ENCODE measurements around the gene ADRA2B.
"Not testable (repeated sequence)": the region's sequence is repeated elsewhere in the genome, so short reads cannot be mapped to it uniquely, and the experiment has no call there.

- TF ChIP-seq EZH2phosphoT487 (IDR thresholded peaks at IDR 0.05; ENCODE audit: borderline replicate concordance) = not testable (repeated sequence)
- TF ChIP-seq, protein P1, sequence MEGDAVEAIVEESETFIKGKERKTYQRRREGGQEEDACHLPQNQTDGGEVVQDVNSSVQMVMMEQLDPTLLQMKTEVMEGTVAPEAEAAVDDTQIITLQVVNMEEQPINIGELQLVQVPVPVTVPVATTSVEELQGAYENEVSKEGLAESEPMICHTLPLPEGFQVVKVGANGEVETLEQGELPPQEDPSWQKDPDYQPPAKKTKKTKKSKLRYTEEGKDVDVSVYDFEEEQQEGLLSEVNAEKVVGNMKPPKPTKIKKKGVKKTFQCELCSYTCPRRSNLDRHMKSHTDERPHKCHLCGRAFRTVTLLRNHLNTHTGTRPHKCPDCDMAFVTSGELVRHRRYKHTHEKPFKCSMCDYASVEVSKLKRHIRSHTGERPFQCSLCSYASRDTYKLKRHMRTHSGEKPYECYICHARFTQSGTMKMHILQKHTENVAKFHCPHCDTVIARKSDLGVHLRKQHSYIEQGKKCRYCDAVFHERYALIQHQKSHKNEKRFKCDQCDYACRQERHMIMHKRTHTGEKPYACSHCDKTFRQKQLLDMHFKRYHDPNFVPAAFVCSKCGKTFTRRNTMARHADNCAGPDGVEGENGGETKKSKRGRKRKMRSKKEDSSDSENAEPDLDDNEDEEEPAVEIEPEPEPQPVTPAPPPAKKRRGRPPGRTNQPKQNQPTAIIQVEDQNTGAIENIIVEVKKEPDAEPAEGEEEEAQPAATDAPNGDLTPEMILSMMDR (conservative IDR thresholded peaks at IDR 0.05; ENCODE audit: low read length) = not testable (repeated sequence)
These were observed 45.0 kb downstream of the ADRA2B start for GRCh38 chr2:96071087-96071976.
